ENCODE results near the gene HEATR5B. TPM values are rescaled to one million over a fixed set of nuclear protein-coding genes. Genes with fewer than 3 reads are reported as not detected.
"Not testable (repeated sequence)": the region's sequence is repeated elsewhere in the genome, so short reads cannot be mapped to it uniquely, and the experiment has no call there.

HEATR5B gene
- total and polyA plus RNA-seq, 2 donors = 8.3 to 57.7 TPM

DNA sequence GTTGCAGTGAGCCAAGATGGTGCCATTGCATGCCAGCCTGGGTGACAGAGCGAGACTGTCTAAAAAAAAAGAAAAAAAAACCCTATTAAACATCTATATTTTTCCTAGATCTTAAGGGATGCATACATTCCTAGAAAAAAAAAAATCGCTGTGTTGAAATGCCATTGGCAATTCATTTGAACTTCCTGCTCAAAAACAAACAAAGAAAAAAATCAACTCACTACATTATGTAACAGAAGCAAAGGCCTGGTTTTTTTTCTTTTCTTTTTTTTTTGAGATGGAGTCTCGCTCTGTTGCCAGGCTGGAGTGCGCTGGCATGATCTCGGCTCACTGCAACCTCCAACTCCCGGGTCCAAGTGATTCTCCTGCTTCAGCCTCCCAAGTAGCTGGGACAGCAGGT lies 96.2 kb downstream of the HEATR5B start:
- 90% methylated on average over 6 of the region's 6 CpGs for WGBS
- DNase-seq (ENCODE audit: extremely low spot score) = no peak
- H3K36me3 ChIP-seq (ENCODE audit: insufficient read depth) = peaks cover 3% of the 10 kb centered on the region
- no peaks in the 10 kb centered on the region for H3K4me1 ChIP-seq (ENCODE audit: insufficient read depth)
- H3K4me3 ChIP-seq (ENCODE audit: low read depth, low read length) = no peak overlapping the region
- H3K27ac ChIP-seq (ENCODE audit: low read depth) = no peak overlapping the region

DNA sequence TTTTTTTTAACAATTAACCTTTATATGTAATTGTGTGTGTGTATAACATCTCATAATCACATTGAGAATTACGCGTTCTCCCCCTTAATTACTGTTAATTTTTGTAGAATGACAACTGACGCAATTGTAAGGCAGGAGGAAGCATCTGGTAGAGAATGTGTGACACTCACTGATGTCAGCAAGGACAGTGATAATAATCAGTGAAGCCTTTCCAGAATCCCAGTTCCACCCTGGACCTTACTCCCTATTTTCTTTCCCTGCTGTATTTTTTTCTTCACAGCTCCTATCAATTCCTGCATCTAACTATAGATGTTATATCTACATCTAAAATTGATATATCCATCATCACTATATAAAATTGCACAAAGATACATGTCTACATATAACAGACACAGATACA lies 101.7 kb downstream of the HEATR5B start:
- DNase-seq (ENCODE audit: extremely low spot score) = no peak
- 89% methylated on average over 3 of the region's 3 CpGs for WGBS
- H3K27ac ChIP-seq (ENCODE audit: low read depth) = no peak overlapping the region
- no peaks in the 10 kb centered on the region for H3K4me1 ChIP-seq (ENCODE audit: insufficient read depth)
- H3K36me3 ChIP-seq (ENCODE audit: insufficient read depth) = peaks cover 3% of the 10 kb centered on the region
- no peak overlapping the region for H3K4me3 ChIP-seq (ENCODE audit: low read depth, low read length)

DNA sequence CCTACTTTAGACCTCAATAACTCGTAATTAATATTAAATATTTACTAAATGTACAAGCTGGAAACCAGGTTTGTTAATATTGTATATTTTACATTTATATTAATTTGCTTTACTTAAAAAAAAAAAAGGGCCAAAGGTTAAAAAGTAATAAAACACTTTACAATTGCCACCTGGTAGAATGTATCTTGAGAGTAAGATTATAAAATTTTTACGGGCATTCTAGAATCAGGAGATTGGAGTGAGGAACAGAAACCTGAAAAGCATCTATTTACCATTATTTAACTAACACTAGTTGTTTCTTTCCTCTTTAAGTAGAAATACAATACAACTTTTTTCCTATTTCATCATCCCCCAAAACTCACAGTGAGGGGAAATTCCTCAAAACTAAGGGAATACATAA lies 102.3 kb downstream of the HEATR5B start:
- Histone ChIP-seq H3K27ac (ENCODE audit: low read depth) (no peak overlapping the region), H3K4me3 (ENCODE audit: low read depth, low read length) (no peak overlapping the region), H3K4me1 (ENCODE audit: insufficient read depth) (no peaks in the 10 kb centered on the region), H3K36me3 (ENCODE audit: insufficient read depth) (peaks cover 3% of the 10 kb centered on the region)
- DNase-seq (ENCODE audit: extremely low spot score) = no peak
- 90% methylated on average over 2 of the region's 2 CpGs for WGBS

DNA sequence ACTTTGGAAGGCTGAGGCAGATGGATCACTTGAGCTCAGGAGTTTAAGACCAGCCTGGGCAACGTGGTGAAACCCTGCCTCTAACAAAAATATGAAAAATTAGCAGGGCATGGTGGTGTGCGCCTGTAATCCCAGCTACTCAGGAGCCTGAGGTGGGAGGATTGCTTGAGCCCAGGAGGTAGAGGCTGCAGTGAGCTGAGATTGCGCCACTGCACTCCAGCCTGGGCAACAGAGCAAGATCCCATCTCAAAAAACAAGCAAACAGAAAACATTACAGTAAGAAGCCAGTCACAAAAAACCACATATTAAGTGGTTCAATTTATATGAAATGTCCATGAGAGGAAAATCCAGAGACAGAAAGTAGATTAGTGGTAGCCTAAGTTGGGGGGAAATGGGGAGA lies 105.2 kb downstream of the HEATR5B start:
- H3K4me1 ChIP-seq (ENCODE audit: insufficient read depth); H3K36me3 ChIP-seq (ENCODE audit: insufficient read depth); H3K27ac ChIP-seq (ENCODE audit: low read depth); H3K4me3 ChIP-seq (ENCODE audit: low read depth, low read length); DNase-seq (ENCODE audit: extremely low spot score): not testable (repeated sequence)
- WGBS = 96% methylated on average over 3 of the region's 3 CpGs

DNA sequence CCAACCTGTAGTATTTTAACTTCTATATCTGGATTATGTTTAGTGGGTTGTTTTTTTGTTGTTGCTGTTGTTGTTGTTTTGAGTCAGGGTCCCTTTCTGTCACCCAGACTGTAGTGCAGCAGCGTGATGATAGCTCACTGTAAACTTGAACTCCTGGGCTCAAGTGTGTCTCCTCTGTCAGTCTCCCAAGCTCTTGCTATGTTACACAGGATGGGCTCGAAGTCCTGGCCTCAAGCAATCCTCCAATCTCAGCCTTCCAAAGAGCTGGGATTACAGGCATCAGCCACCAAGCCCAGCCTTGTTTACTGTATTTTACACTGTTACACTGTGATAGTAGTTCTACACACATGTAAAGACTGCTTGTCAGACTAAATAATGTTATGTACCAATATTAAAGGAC lies 108.1 kb downstream of the HEATR5B start:
- 88% methylated on average over 2 of the region's 2 CpGs for WGBS
- Histone ChIP-seq H3K4me3 (ENCODE audit: low read depth, low read length) (no peak overlapping the region), H3K4me1 (ENCODE audit: insufficient read depth) (no peaks in the 10 kb centered on the region)

DNA sequence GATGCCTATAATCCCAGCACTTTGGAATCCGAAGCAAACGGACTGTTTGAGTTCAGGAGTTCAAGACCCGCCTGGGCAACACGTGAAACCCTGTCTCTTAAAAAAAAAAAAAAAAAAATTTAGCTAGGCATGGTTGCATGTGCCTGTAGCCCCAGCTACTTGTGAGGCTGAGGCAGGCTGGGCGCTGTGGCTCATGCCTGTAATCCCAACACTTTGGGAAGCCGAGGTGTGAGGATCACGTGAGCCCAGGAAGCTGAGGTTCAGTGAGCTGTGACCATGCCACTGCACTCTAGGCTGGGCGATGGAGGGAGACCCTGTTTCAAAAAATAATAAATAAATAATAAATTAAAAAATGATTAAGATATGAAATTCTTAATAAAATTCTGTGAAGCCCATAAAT lies 108.9 kb downstream of the HEATR5B start:
- Histone ChIP-seq H3K4me3 (ENCODE audit: low read depth, low read length) (no peak overlapping the region), H3K4me1 (ENCODE audit: insufficient read depth) (no peaks in the 10 kb centered on the region), H3K36me3 (ENCODE audit: insufficient read depth) (peaks cover 3% of the 10 kb centered on the region), H3K27ac (ENCODE audit: low read depth) (no peak overlapping the region)
- WGBS = 90% methylated on average over 8 of the region's 8 CpGs
- no peak for DNase-seq (ENCODE audit: extremely low spot score)

More for the DNA sequence above, 108.1 kb downstream of the HEATR5B start:
- Histone ChIP-seq H3K36me3 (ENCODE audit: insufficient read depth) (peaks cover 3% of the 10 kb centered on the region), H3K27ac (ENCODE audit: low read depth) (no peak overlapping the region)
- no peak for DNase-seq (ENCODE audit: extremely low spot score)

DNA sequence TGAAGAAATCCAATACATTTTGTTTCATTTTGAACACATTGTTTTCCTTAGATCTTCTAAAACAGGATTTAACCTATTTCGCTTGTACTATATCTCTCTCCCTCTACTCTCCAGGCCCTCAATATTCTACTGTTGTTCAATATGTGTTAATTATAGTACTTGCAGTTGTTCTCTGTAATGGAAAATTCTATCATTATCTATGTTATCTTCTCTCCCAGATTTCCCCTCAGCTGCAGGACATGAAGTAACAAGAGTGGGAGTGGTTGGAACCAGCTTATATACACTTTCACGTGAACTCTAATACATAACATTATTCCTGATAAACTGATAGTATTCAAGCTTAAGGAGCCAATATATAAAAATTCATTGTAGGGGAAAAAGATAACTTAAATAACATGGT lies 110.9 kb downstream of the HEATR5B start:
- H3K4me1 ChIP-seq (ENCODE audit: insufficient read depth) = no peaks in the 10 kb centered on the region
- DNase-seq (ENCODE audit: extremely low spot score) = no peak
- H3K27ac ChIP-seq (ENCODE audit: low read depth) = no peak overlapping the region
- 63% methylated on average over 2 of the region's 2 CpGs for WGBS
- no peak overlapping the region for H3K4me3 ChIP-seq (ENCODE audit: low read depth, low read length)
- no peaks in the 10 kb centered on the region for H3K36me3 ChIP-seq (ENCODE audit: insufficient read depth)

DNA sequence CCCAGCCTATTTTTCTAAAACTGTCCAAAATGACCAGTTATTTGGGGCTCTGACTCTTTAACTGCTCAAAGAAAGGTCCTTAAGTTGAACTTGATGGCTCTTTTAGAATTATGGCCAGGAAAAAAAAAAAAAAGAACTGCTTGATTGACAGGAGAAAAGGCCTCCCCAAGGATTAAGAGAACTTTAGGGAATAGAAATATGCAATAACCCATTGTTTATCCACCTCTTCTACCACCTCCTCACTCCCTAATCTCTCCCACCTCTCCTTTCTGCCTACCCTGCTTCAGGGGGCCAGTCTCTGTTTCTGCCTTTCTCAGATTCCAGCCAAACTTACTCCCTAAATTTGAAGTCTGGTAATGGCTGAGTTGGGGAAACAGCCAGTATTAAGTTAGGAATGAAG lies 112.2 kb downstream of the HEATR5B start:
- H3K27ac ChIP-seq (ENCODE audit: low read depth) = no peak overlapping the region
- H3K4me1 ChIP-seq (ENCODE audit: insufficient read depth) = no peaks in the 10 kb centered on the region
- no peaks in the 10 kb centered on the region for H3K36me3 ChIP-seq (ENCODE audit: insufficient read depth)
- H3K4me3 ChIP-seq (ENCODE audit: low read depth, low read length) = no peak overlapping the region
- no peak for DNase-seq (ENCODE audit: extremely low spot score)

DNA sequence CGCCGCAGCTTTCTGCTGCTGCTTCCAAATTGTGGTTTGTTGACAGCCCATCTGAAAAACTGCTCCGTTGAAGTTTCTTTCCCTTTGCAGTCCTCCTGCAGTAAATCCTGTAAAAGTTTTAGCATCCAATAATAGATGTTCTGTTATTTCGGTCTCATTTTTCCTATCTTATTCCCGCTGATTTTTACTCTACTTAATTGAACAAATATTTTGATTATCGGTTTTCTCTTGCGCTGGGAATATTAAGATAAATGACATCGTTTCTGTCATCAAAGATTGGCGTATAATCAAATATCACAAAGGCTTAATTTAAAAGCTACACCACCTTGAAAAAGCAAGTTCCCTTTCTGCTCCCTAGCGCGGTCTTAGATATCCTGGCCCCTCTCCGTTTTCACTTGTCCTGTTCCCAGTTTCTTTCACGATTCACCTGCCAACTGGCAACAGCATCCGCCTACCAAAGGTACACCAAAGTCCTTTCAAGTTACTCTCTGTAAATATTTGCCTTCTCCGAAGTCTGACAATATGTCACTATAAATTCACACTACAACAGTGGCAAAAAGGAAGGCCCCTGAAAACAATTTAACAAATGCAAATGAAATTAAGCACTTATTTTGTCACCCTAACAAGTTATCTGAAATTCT lies 116.8 kb downstream of the HEATR5B start:
- 31% methylated on average over 15 of the region's 15 CpGs for WGBS
- Histone ChIP-seq H3K4me3 (ENCODE audit: low read depth, low read length) (peak overlapping the region; percentile 46), H3K27ac (ENCODE audit: low read depth) (peak overlapping the region; percentile 53), H3K36me3 (ENCODE audit: insufficient read depth) (no peaks in the 10 kb centered on the region), H3K4me1 (ENCODE audit: insufficient read depth) (no peaks in the 10 kb centered on the region)
- no peak for DNase-seq (ENCODE audit: extremely low spot score)

DNA sequence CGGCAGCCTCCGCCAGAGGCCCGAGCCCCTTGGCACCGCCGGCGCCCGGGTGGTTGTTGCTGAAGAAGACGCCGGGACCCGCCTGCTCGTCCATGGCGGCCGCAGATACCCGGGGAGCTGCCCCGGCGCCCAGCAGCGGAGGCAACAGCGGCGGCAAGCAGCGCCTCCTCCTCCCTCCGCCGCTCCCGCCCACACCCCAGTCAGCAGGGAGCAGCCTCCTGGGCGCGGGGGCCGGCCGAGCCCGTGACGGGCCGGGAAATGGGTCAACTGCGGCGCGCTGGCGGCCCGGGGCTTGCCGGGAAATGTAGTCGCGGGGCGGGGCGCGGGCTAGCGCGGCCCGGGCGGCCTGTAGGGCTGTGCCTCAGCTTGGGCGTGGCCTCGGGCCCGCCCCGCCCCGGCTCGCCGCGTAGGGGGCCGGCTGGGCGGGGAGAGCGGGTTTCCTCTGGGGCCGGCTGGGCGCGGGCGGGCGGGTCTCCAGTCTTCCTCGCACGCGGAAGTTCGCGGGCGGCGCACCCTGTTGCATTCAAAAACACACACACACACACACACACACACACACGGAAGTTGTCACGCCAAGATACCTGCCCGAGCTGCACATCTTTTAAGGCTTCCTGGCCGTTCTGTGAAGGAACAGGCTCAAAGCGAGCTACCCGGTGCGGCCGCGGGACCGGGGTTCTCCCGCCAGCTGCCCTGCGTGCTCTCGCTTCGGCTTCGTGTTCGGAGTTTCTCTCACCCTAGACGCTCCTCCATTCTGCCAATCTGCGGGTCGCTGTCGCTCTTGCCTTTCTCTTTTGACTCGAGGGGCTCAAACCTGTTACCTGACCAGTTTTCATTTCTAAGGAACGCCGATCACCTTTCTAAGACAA lies 117.6 kb downstream of the HEATR5B start, which contains the start of gene STRN:
TSS of gene STRN (minus strand) at position 167 of the 866 bp plus-strand sequence. CDS start at position 94, 73 bp downstream.
- Histone ChIP-seq H3K4me3 (ENCODE audit: low read depth, low read length) (peak within 1 kb of the TSS; percentile 97), H3K36me3 (ENCODE audit: insufficient read depth) (no peaks in the 10 kb centered on the region), H3K27ac (ENCODE audit: low read depth) (peak within 1 kb of the TSS; percentile 87), H3K4me1 (ENCODE audit: insufficient read depth) (no peaks in the 10 kb centered on the region)
- DNase-seq (ENCODE audit: extremely low spot score) = peak; percentile 75
- under 1% methylated on average over 91 of the region's 91 CpGs for WGBS

DNA sequence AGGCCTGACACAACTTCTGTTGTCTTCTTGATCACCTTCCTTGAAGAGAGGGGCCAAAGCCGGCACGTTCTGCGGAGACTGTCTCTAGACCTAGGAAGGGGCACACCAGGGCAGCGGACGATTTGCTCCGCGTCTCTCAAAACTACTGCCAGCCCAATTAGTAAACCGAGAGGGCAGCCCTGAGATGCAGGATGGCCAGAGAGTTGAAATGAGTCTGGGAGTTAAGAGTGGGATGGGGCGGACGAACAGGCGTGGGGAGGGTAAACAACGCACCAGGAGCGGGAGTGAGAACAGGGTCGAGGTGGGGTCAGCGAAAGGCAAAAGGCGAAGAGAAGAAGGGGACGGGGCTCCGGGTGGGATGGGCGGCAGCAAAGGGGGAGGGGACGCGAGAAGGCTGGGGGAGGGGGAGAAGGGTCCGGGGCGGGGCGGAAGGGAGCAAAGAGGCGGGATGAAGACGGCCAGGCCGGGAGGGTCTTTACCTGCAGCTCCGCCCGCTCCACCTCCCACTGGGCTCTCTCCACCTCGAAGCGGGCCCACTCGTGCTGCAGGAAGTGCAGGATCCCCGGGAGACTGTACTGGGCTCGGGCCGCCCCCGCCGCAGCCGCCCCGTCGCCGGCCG lies 118.3 kb downstream of the HEATR5B start:
- Histone ChIP-seq H3K27ac (ENCODE audit: low read depth) (peak overlapping the region; percentile 87), H3K36me3 (ENCODE audit: insufficient read depth) (no peaks in the 10 kb centered on the region), H3K4me1 (ENCODE audit: insufficient read depth) (no peaks in the 10 kb centered on the region), H3K4me3 (ENCODE audit: low read depth, low read length) (peak overlapping the region; percentile 97)
- DNase-seq (ENCODE audit: extremely low spot score) = no peak
- under 1% methylated on average over 42 of the region's 42 CpGs for WGBS

DNA sequence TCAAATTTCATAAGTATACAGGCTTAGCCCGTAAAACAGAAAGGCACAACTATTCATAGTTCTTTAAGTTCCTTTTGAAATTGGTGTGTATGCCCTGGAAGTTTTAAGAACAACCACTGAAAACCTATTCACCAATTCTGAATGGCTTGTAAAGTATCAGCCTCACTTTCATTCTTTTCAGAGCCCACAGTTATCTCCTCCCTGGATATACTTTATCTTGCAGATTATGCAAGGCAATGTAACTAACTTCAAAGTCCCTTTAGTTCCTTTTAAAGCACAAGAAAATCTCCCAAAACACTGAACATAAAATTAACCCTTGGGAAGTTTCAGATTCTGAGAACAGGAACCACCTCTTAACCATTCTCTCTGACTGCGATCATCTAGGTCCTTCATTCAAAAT lies 119.0 kb downstream of the HEATR5B start:
- 34% methylated on average over 2 of the region's 2 CpGs for WGBS
- H3K27ac ChIP-seq (ENCODE audit: low read depth) = no peak overlapping the region
- DNase-seq (ENCODE audit: extremely low spot score) = no peak

DNA sequence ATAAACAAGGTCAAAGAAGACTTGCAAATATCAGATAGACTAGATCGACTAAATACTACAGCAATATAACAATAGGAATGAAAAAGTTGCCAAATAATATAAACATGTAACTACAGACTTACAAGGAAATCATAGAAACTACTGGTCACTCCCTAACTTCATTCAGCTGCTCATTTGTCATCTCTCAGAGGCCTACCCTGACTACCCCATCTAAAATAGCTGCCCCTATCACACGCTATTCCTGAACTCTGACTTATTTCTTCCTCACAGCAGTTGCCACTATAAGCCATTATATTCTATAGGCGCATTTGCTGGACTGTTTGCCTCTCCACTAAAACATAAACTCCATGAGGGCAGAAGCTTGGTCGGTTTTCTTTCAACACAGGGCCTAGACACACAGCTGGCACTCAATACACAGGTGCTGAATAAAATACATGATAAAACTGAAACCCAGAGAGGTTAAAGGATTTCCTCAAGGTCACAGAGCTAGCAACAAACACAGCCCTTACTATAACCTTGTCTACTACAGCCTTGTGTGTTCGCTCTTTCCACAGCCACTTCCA lies 119.6 kb downstream of the HEATR5B start:
- no peak for DNase-seq (ENCODE audit: extremely low spot score)
- Histone ChIP-seq H3K36me3 (ENCODE audit: insufficient read depth) (no peaks in the 10 kb centered on the region), H3K27ac (ENCODE audit: low read depth) (no peak overlapping the region), H3K4me3 (ENCODE audit: low read depth, low read length) (no peak overlapping the region), H3K4me1 (ENCODE audit: insufficient read depth) (no peaks in the 10 kb centered on the region)
- WGBS = 69% methylated on average over 5 of the region's 5 CpGs

More for the DNA sequence above, 119.0 kb downstream of the HEATR5B start:
- H3K4me1 ChIP-seq (ENCODE audit: insufficient read depth) = no peaks in the 10 kb centered on the region
- peak overlapping the region; percentile 97 for H3K4me3 ChIP-seq (ENCODE audit: low read depth, low read length)
- no peaks in the 10 kb centered on the region for H3K36me3 ChIP-seq (ENCODE audit: insufficient read depth)

Measured in urinary bladder (tissue), 4 donors.